PC-3 (cell line): ENCODE data around the gene CARHSP1. TPM values are rescaled to one million over a fixed set of nuclear protein-coding genes. Genes with fewer than 3 reads are reported as not detected.

Source experiments
- ATAC-seq: fragments of 200-7000 bp; cut with Tn5 transposase; 2 replicates; pipeline ENCODE4 v1.9.1; 2020; ENCODE audit warnings: mild to moderate bottlenecking, moderate library complexity
- BruUV-seq: library from RNA; stranded (reverse); fragments of 400-500 nt; replicated peaks from 2 replicates; lab custom pipeline; 2021; lab: Mats Ljungman, UMichigan
- CTCF ChIA-PET: fragments of 300-600 bp; sonication (Branson Sonifier 250); formaldehyde crosslinking; loops from one replicate; lab custom pipeline; 2022; ENCODE audit warnings: antibody characterized with exemption; lab: Charles Lee
- POLR2A ChIA-PET: fragments of 300-600 bp; sonication (Branson Sonifier 250); formaldehyde crosslinking; loops from one replicate; lab custom pipeline; 2022; ENCODE audit warnings: antibody characterized with exemption; ENCODE audit not compliant: unreplicated experiment; lab: Charles Lee
- DNase-seq: peaks from one replicate; pipeline ENCODE4 v3.0.0-alpha.2; 2015
- H2AFZ ChIP-seq: fragments of 300-600 bp; sonication (generic); 2 replicates; pipeline ENCODE4 v1.6.0; 2016; ENCODE audit warnings: antibody characterized with exemption, low read length
- H3F3A ChIP-seq: fragments of 300-600 bp; sonication (generic); one replicate; pipeline ENCODE4 v1.6.0; 2017; ENCODE audit warnings: antibody characterized with exemption, low read length, control low read depth, mild to moderate bottlenecking; ENCODE audit not compliant: unreplicated experiment
- H3K27ac ChIP-seq: fragments of 300-600 bp; sonication (generic); 2 replicates; pipeline ENCODE4 v1.5.1; 2016; ENCODE audit warnings: mild to moderate bottlenecking, low read length
- H3K27me3 ChIP-seq: fragments of 300-600 bp; sonication (generic); 2 replicates; pipeline ENCODE4 v1.6.1; 2016; ENCODE audit warnings: low read length, mixed read lengths
- H3K36me3 ChIP-seq: fragments of 300-600 bp; sonication (generic); 2 replicates; pipeline ENCODE4 v1.6.1; 2016; ENCODE audit warnings: low read depth, mixed run types, low read length, mixed read lengths
- H3K4me1 ChIP-seq: fragments of 300-600 bp; sonication (generic); 2 replicates; pipeline ENCODE4 v1.5.1; 2016; ENCODE audit warnings: low read length; ENCODE audit not compliant: insufficient read depth
- H3K4me2 ChIP-seq: fragments of 300-600 bp; sonication (generic); 2 replicates; pipeline ENCODE4 v1.6.0; 2016; ENCODE audit warnings: low read length
- H3K4me3 ChIP-seq: fragments of 300-600 bp; sonication (generic); 2 replicates; pipeline ENCODE4 v1.5.1; 2016; ENCODE audit warnings: mild to moderate bottlenecking, low read length, mixed read lengths
- H3K79me2 ChIP-seq: fragments of 300-600 bp; sonication (generic); 2 replicates; pipeline ENCODE4 v1.6.1; 2017; ENCODE audit warnings: low read length, mixed read lengths
- H3K9ac ChIP-seq: fragments of 300-600 bp; sonication (generic); 2 replicates; pipeline ENCODE4 v1.6.0; 2016; ENCODE audit warnings: mild to moderate bottlenecking, low read length
- H3K9me2 ChIP-seq: fragments of 300-600 bp; sonication (generic); replicated peaks from 2 replicates; pipeline ENCODE4 v1.6.1; 2016; ENCODE audit warnings: mixed run types, low read length, mixed read lengths
- H3K9me3 ChIP-seq: fragments of 300-600 bp; sonication (generic); 2 replicates; pipeline ENCODE4 v1.6.1; 2016; ENCODE audit warnings: low read length, mixed read lengths
- H4K20me1 ChIP-seq: fragments of 300-600 bp; sonication (generic); 2 replicates; pipeline ENCODE4 v1.6.1; 2016; ENCODE audit warnings: low read length, mixed read lengths
- EZH2 ChIP-seq: fragments of 300-600 bp; sonication (generic); IDR thresholded peaks from one replicate; pipeline ENCODE4 v1.6.1; 2017; ENCODE audit warnings: antibody characterized with exemption, mild to moderate bottlenecking, low read length; ENCODE audit not compliant: unreplicated experiment
- EZH2phosphoT487 ChIP-seq: fragments of 300-600 bp; sonication (generic); IDR thresholded peaks from 2 replicates; pipeline ENCODE4 v1.6.1; 2018; ENCODE audit warnings: mild to moderate bottlenecking, antibody characterized with exemption, low read length, borderline replicate concordance
- intact Hi-C: fragments of 100-400 bp; cut with micrococcal nuclease; formaldehyde crosslinking; loops from 2 replicates; pipeline ENCODE4 v1.9.0; 2023
- total RNA-seq: library from RNA; depleted of rRNA; stranded (reverse); fragments of >200 nt; gene quantifications from 2 replicates; pipeline ENCODE4 v1.2.3, GENCODE V29; 2014
- TF ChIP-seq, protein P1 (sequence below): fragments of 300-600 bp; sonication (generic); conservative IDR thresholded peaks from 2 replicates; pipeline ENCODE4 v1.5.1; 2017; ENCODE audit warnings: antibody characterized with exemption, low read depth, mild to moderate bottlenecking, low read length

CARHSP1 gene
- total RNA-seq, 1 experiment from 2014 or later = 142 TPM

GRCh38 chr16:8831871-8832716, 36.7 kb downstream of the CARHSP1 start:
- BruUV-seq = no TSS peak
- no peak for ATAC-seq
- intact Hi-C loops = no loop called here
- no peaks in the 10 kb centered on the region for H3K4me1 ChIP-seq
- no peaks in the 10 kb centered on the region for H3K9me2 ChIP-seq
- no peak for DNase-seq
- H3K27ac ChIP-seq = no peak overlapping the region
- POLR2A ChIA-PET = no interaction called here
- no peaks in the 10 kb centered on the region for H3K79me2 ChIP-seq
- no peaks in the 10 kb centered on the region for H3K27me3 ChIP-seq
- H3K4me3 ChIP-seq = no peak overlapping the region
- no peak overlapping the region for H2AFZ ChIP-seq
- no peak overlapping the region for H3K9ac ChIP-seq
- TF ChIP-seq, protein P1, sequence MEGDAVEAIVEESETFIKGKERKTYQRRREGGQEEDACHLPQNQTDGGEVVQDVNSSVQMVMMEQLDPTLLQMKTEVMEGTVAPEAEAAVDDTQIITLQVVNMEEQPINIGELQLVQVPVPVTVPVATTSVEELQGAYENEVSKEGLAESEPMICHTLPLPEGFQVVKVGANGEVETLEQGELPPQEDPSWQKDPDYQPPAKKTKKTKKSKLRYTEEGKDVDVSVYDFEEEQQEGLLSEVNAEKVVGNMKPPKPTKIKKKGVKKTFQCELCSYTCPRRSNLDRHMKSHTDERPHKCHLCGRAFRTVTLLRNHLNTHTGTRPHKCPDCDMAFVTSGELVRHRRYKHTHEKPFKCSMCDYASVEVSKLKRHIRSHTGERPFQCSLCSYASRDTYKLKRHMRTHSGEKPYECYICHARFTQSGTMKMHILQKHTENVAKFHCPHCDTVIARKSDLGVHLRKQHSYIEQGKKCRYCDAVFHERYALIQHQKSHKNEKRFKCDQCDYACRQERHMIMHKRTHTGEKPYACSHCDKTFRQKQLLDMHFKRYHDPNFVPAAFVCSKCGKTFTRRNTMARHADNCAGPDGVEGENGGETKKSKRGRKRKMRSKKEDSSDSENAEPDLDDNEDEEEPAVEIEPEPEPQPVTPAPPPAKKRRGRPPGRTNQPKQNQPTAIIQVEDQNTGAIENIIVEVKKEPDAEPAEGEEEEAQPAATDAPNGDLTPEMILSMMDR = no peak
- no peak for TF ChIP-seq EZH2phosphoT487
- no peak for TF ChIP-seq EZH2
- no peaks in the 10 kb centered on the region for H4K20me1 ChIP-seq
- CTCF ChIA-PET = no interaction called here
- no peaks in the 10 kb centered on the region for H3K9me3 ChIP-seq
- peaks cover 13% of the 10 kb centered on the region for H3K36me3 ChIP-seq
- no peaks in the 10 kb centered on the region for H3F3A ChIP-seq
- H3K4me2 ChIP-seq = no peak overlapping the region

- Histone ChIP-seq H2AFZ (no peak overlapping the region), H3K9me3 (no peaks in the 10 kb centered on the region), H3K4me2 (no peak overlapping the region), H3K79me2 (no peaks in the 10 kb centered on the region), H3K27me3 (no peaks in the 10 kb centered on the region), H3K4me1 (no peaks in the 10 kb centered on the region), H4K20me1 (no peaks in the 10 kb centered on the region), H3K36me3 (peaks cover 13% of the 10 kb centered on the region), H3K9me2 (no peaks in the 10 kb centered on the region), H3K27ac (no peak overlapping the region), H3K9ac (no peak overlapping the region), H3F3A (no peaks in the 10 kb centered on the region), H3K4me3 (no peak overlapping the region)
- ChIA-PET CTCF (no interaction called here), POLR2A (no interaction called here)
- intact Hi-C loops = no loop called here
- BruUV-seq = no TSS peak
- ATAC-seq (no peak), DNase-seq (no peak)
- TF ChIP-seq EZH2 (no peak), EZH2phosphoT487 (no peak)
- TF ChIP-seq, protein P1 = no peak
These were observed 37.4 kb downstream of the CARHSP1 start for GRCh38 chr16:8831450-8831849.

DNA sequence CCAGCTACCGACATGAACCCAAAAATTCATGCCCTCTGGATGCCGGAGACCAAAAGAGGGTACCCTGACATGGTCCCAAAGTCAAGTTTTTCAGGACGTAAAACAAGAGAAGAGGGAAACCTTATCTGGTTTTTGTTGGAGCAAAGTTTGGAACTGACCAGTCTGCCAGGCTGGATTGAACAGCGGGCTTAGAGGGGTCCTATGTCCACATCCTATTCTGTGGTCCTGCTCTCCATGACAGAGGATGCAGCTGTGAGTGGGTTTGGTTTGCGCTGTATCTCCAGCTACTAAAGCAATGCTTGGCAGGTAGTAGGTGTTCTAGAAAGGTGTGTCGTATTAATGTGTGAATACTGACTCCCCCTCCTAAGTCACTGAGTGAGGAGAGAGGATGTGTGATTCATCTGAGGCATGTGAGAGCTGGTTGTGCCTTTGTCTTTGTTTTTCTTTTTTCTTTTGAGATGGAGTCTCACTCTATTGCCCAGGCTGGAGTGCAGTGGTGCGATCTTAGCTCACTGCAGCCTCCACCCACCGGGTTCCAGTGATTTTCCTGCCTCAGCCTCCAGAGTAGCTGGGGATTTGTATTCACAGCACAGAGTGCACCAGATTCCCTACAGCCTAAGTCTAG, 40.2 kb downstream of the CARHSP1 start:
- Histone ChIP-seq H3K9me2 (no peaks in the 10 kb centered on the region), H2AFZ (no peak overlapping the region), H3K4me3 (no peak overlapping the region), H3K9me3 (no peaks in the 10 kb centered on the region), H3K27ac (no peak overlapping the region), H3K4me2 (no peak overlapping the region), H3K27me3 (no peaks in the 10 kb centered on the region), H3K9ac (no peak overlapping the region), H3K36me3 (peaks cover 17% of the 10 kb centered on the region), H3K79me2 (no peaks in the 10 kb centered on the region), H4K20me1 (no peaks in the 10 kb centered on the region), H3F3A (no peaks in the 10 kb centered on the region), H3K4me1 (no peaks in the 10 kb centered on the region)
- intact Hi-C loops = no loop called here
- no TSS peak for BruUV-seq
- ChIA-PET CTCF (no interaction called here), POLR2A (no interaction called here)
- TF ChIP-seq EZH2phosphoT487 (no peak), EZH2 (no peak)
- TF ChIP-seq, protein P1 = no peak
- ATAC-seq (no peak), DNase-seq (no peak)
